Peyer's patch (tissue), 4 donors: ENCODE results near the gene SCCPDH.

Source experiments
- CTCF ChIP-seq, 6 experiments: fragments of 450-650 bp in 4 of 6; fragments of 200-600 bp in 2 of 6; sonication (generic) in 1 of 6; IDR thresholded peaks; one replicate each; pipeline ENCODE4 v1.5.1; 2017 to 2019; ENCODE audit warnings: antibody characterized with exemption in 6 of 6, mild to moderate bottlenecking in 3 of 6, moderate library complexity in 1 of 6
- POLR2A ChIP-seq, 2 donors: fragments of 450-650 bp; IDR thresholded peaks; one replicate each; pipeline ENCODE4 v1.5.1; 2017; ENCODE audit warnings: antibody characterized with exemption in 2 of 2, mild to moderate bottlenecking in 2 of 2, moderate library complexity in 2 of 2

- TF ChIP-seq CTCF (IDR thresholded peaks at IDR 0.05), result peak; percentile 43 to 89 (median 82)
- peak in 1 of 2 donors; percentile 39 for TF ChIP-seq POLR2A (IDR thresholded peaks at IDR 0.05)
Measured at GRCh38 chr1:246699095-246699735, 25.0 kb upstream of the SCCPDH start.
